C4-2B (cell line): ENCODE measurements around the gene PROSER2.

Experiments
- H3K27ac ChIP-seq: fragments of 450-650 bp; 2 replicates; pipeline ENCODE4 v1.5.1; 2017
- CTCF ChIP-seq: fragments of 450-650 bp; conservative IDR thresholded peaks from 2 replicates; pipeline ENCODE4 v1.5.1; 2017; ENCODE audit warnings: mild to moderate bottlenecking
- ZFX ChIP-seq: fragments of 450-650 bp; IDR thresholded peaks from 2 replicates; pipeline ENCODE4 v1.6.1; 2017

Gene PROSER2

GRCh38 chr10:11881477-11882417, 58.6 kb downstream of the PROSER2 start:
- H3K27ac ChIP-seq, result no peak overlapping the region
- TF ChIP-seq CTCF, result no peak
- no peak for TF ChIP-seq ZFX

GRCh38 chr10:11882646-11883375, 59.7 kb downstream of the PROSER2 start:
- TF ChIP-seq CTCF, result no peak
- TF ChIP-seq ZFX, result no peak

GRCh38 chr10:11884706-11885423, 61.7 kb downstream of the PROSER2 start:
- no peak overlapping the region for H3K27ac ChIP-seq
- no peak for TF ChIP-seq ZFX

More at GRCh38 chr10:11882646-11883375, 59.7 kb downstream of the PROSER2 start:
- H3K27ac ChIP-seq, result no peak overlapping the region

GRCh38 chr10:11885437-11886137, 62.4 kb downstream of the PROSER2 start:
- no peak overlapping the region for H3K27ac ChIP-seq

GRCh38 chr10:11886138-11886474, 63.0 kb downstream of the PROSER2 start:
- TF ChIP-seq CTCF (no peak), ZFX (no peak)
- H3K27ac ChIP-seq, result no peak overlapping the region

More at GRCh38 chr10:11885437-11886137, 62.4 kb downstream of the PROSER2 start:
- no peak for TF ChIP-seq CTCF
- TF ChIP-seq ZFX, result no peak

GRCh38 chr10:11886851-11887250, 63.7 kb downstream of the PROSER2 start:
- H3K27ac ChIP-seq, result no peak overlapping the region
- TF ChIP-seq CTCF (no peak), ZFX (no peak)
